GM12878 (cell line): ENCODE measurements around the gene KPNA3. TPM values are rescaled to one million over a fixed set of nuclear protein-coding genes. Genes with fewer than 3 reads are reported as not detected.

Source experiments
- ATAC-seq: fragments of 200-7000 bp; cut with Tn5 transposase; 3 replicates; pipeline ENCODE4 v1.9.1; 2020; ENCODE audit warnings: mild to moderate bottlenecking, moderate library complexity
- BruUV-seq: library from RNA; stranded (reverse); fragments of 400-500 nt; replicated peaks from 2 replicates; lab custom pipeline; 2021; lab: Mats Ljungman, UMichigan
- CTCF ChIA-PET: fragments of 300-600 bp; sonication (Branson Sonifier 250); formaldehyde crosslinking; extraction: SDS; loops from one replicate; lab custom pipeline; 2021; ENCODE audit warnings: inconsistent platforms; lab: Yijun Ruan, JAX
- POLR2A ChIA-PET: fragments of 350-600 bp; formaldehyde crosslinking; extraction: SDS; loops from one replicate; lab custom pipeline; 2021; ENCODE audit warnings: inconsistent platforms; lab: Charles Lee
- RAD21 ChIA-PET: fragments of 300-600 bp; sonication (Branson Sonifier 250); formaldehyde crosslinking; loops from one replicate; lab custom pipeline; 2023; ENCODE audit warnings: antibody characterized with exemption; ENCODE audit not compliant: unreplicated experiment; lab: Charles Lee
- SMC1A ChIA-PET: fragments of 300-600 bp; sonication (Branson Sonifier 250); formaldehyde crosslinking; loops from one replicate; lab custom pipeline; 2023; ENCODE audit not compliant: unreplicated experiment, uncharacterized antibody; lab: Charles Lee
- DNase-seq: peaks from one replicate; pipeline ENCODE4 v3.0.0-alpha.2; 2011; ENCODE audit warnings: low read depth, low spot score
- FAIRE-seq: peaks from 3 replicates; lab custom pipeline; 2011; peaks lifted over from hg19 to GRCh38; lab: Jason Lieb, UNC
- H2AFZ ChIP-seq: 2 replicates; pipeline ENCODE4 v1.6.0; 2011; ENCODE audit warnings: low read depth, low read length, control low read depth; ENCODE audit not compliant: control insufficient read depth
- H3K27ac ChIP-seq: 2 replicates; pipeline ENCODE4 v1.5.1; 2011; ENCODE audit warnings: control low read depth; ENCODE audit not compliant: control insufficient read depth, insufficient read depth
- H3K27me3 ChIP-seq, 2 experiments: replicated peaks in 1 of 2; 2 replicates each; pipeline versions ENCODE4 v1.6.0 to v1.6.1; 2011; ENCODE audit warnings: low read length in 1 of 2; ENCODE audit not compliant: control insufficient read depth in 2 of 2, insufficient read depth in 2 of 2
- H3K36me3 ChIP-seq, 2 experiments: 2 replicates each; pipeline ENCODE4 v1.5.1; 2011; ENCODE audit warnings: low read length in 1 of 2; ENCODE audit not compliant: control insufficient read depth in 2 of 2, insufficient read depth in 2 of 2
- H3K4me1 ChIP-seq: 2 replicates; pipeline ENCODE4 v1.6.1; 2011; ENCODE audit warnings: mild to moderate bottlenecking, low read length, moderate library complexity, mixed read lengths; ENCODE audit not compliant: control insufficient read depth, insufficient read depth
- H3K4me2 ChIP-seq: 2 replicates; pipeline ENCODE4 v1.6.0; 2011; ENCODE audit warnings: control low read depth; ENCODE audit not compliant: control insufficient read depth, insufficient read depth
- H3K4me3 ChIP-seq: fragments of 200-600 bp; sonication (generic); 2 replicates; pipeline ENCODE4 v1.5.1; 2016
- H3K79me2 ChIP-seq: 2 replicates; pipeline ENCODE4 v1.6.0; 2011; ENCODE audit warnings: low read length; ENCODE audit not compliant: control insufficient read depth, insufficient read depth
- H3K9ac ChIP-seq: 2 replicates; pipeline ENCODE4 v1.8.0; 2011; ENCODE audit warnings: low read length, control low read depth, mixed read lengths; ENCODE audit not compliant: control insufficient read depth, insufficient read depth
- H3K9me3 ChIP-seq: replicated peaks from 3 replicates; pipeline ENCODE4 v1.5.1; 2011; ENCODE audit warnings: mild to moderate bottlenecking, low read length; ENCODE audit not compliant: control insufficient read depth, insufficient read depth
- H4K20me1 ChIP-seq: 2 replicates; pipeline ENCODE4 v1.6.0; 2011; ENCODE audit not compliant: control insufficient read depth, insufficient read depth
- BRCA1 ChIP-seq: IDR thresholded peaks from 2 replicates; pipeline ENCODE4 v1.6.1; 2011; ENCODE audit warnings: low read depth, low read length, improper control_type of control experiment
- CBFB ChIP-seq: IDR thresholded peaks from 2 replicates; pipeline ENCODE4 v1.6.1; 2016; ENCODE audit warnings: antibody characterized with exemption, low read depth
- CHD2 ChIP-seq: IDR thresholded peaks from 2 replicates; pipeline ENCODE4 v1.6.1; 2011; ENCODE audit warnings: low read depth, low read length, improper control_type of control experiment, borderline replicate concordance
- MEF2A ChIP-seq: IDR thresholded peaks from 2 replicates; pipeline ENCODE4 v1.6.1; 2011; ENCODE audit warnings: low read depth, mild to moderate bottlenecking, low read length, moderate library complexity; ENCODE audit not compliant: insufficient read depth
- POLR2AphosphoS5 ChIP-seq: IDR thresholded peaks from 2 replicates; pipeline ENCODE4 v1.6.1; 2011; ENCODE audit warnings: mild to moderate bottlenecking, low read length, inconsistent platforms
- SMAD1 ChIP-seq: fragments of 450-650 bp; IDR thresholded peaks from 2 replicates; pipeline ENCODE4 v1.6.1; 2018; ENCODE audit warnings: mild to moderate bottlenecking, low read depth; ENCODE audit not compliant: partially characterized antibody
- TAF1 ChIP-seq: IDR thresholded peaks from 2 replicates; pipeline ENCODE4 v1.6.1; 2011; ENCODE audit warnings: mild to moderate bottlenecking, low read depth, low read length, borderline replicate concordance
- WGBS: methylation state at CpG from one replicate; pipeline ENCODE4 v1.1.6; 2016; ENCODE audit warnings: low lambda C conversion rate; ENCODE audit not compliant: insufficient replicate concordance, insufficient coverage; ENCODE audit errors: missing lambda C conversion rate; 5-methylcytosine and 5-hydroxymethylcytosine counted together
- in situ Hi-C: fragments of 300-500 bp; cut with MboI; formaldehyde crosslinking; loops from 9 replicates; pipeline ENCODE4 v1.14.3; 2018; ENCODE audit warnings: mixed read lengths
- intact Hi-C: fragments of 100-400 bp; cut with micrococcal nuclease; formaldehyde crosslinking; loops from one replicate; pipeline ENCODE4 v1.14.2; 2022; ENCODE audit not compliant: unreplicated experiment
- polyA plus RNA-seq, 11 experiments: library from polyadenylated mRNA; depleted of rRNA in 4 of 11; unstranded in 6 of 11; stranded (reverse) in 5 of 11; fragments of >200 nt; fragmentation: Nextera tagmentation in 4 of 11; fragmentation: Illumina TruSeq in 1 of 11; extraction: Ambion mirVana in 4 of 11; extraction: Trizol in 1 of 11; gene quantifications; 1 replicate in 1 of 11; 2 replicates in 10 of 11; pipeline versions ENCODE4 v1.2.1 to v1.2.3, GENCODE V29; 2011 to 2016; ENCODE audit warnings: inconsistent platforms in 2 of 11, missing spikeins in 2 of 11, low read depth in 1 of 11
- total RNA-seq, 4 experiments: library from RNA; depleted of rRNA in 3 of 4; stranded (reverse); fragments of >200 nt in 3 of 4; fragmentation: Illumina TruSeq in 1 of 4; extraction: Trizol in 1 of 4; gene quantifications; 2 replicates each; pipeline versions ENCODE4 v1.2.1 to v1.2.3, GENCODE V29; 2013 to 2021
- TF ChIP-seq, protein P1 (sequence below): fragments of 450-650 bp; formaldehyde crosslinking; IDR thresholded peaks from 2 replicates; pipeline ENCODE4 v1.4.0; 2020; ENCODE audit warnings: mild to moderate bottlenecking, moderate library complexity

Gene KPNA3
- total and polyA plus RNA-seq, 10 of the 15 experiments (the other 5 are each of a cell fraction or from before 2014, with no cell fraction given), result 23.3 to 50.5 (median 31.1) TPM

DNA sequence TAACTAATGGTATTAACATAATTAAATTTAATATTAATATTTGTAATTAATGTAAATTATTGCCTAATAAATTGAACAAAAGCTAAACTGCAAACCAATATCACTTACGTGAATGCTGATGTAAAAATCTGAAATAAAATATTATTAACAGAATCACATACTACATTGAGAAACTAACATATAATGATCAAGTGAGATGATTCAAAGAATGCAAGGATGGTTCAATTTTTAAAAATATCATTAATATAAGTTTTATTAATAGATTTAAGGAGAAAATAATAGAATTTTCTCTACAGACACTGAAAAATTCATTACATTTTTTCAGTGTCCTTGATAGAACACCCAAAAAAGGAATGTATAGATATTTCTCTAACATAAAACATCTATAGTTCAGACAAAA lies 77.7 kb downstream of the KPNA3 start:
- no peak overlapping the region for H2AFZ ChIP-seq
- no peaks in the 10 kb centered on the region for H3K79me2 ChIP-seq
- FAIRE-seq (no peak), DNase-seq (no peak), ATAC-seq (no peak)
- no peak overlapping the region for H3K9ac ChIP-seq
- BruUV-seq, result no TSS peak
- H3K9me3 ChIP-seq, result no peaks in the 10 kb centered on the region; the same call in 1 of the 3 replicates
- H4K20me1 ChIP-seq, result no peaks in the 10 kb centered on the region
- ChIA-PET CTCF (no interaction called here), SMC1A (no interaction called here), POLR2A (no interaction called here), RAD21 (no interaction called here)
- no peaks in the 10 kb centered on the region for H3K4me1 ChIP-seq
- H3K4me3 ChIP-seq, result no peak overlapping the region
- intact Hi-C loops (no loop called here), in situ Hi-C loops (no loop called here)
- H3K27ac ChIP-seq, result no peak overlapping the region
- 100% methylated on average over 1 of the region's 1 CpG for WGBS
- TF ChIP-seq MEF2A (no peak), POLR2AphosphoS5 (no peak), BRCA1 (no peak), SMAD1 (no peak), TAF1 (no peak), CHD2 (no peak), CBFB (no peak)
- TF ChIP-seq, protein P1, sequence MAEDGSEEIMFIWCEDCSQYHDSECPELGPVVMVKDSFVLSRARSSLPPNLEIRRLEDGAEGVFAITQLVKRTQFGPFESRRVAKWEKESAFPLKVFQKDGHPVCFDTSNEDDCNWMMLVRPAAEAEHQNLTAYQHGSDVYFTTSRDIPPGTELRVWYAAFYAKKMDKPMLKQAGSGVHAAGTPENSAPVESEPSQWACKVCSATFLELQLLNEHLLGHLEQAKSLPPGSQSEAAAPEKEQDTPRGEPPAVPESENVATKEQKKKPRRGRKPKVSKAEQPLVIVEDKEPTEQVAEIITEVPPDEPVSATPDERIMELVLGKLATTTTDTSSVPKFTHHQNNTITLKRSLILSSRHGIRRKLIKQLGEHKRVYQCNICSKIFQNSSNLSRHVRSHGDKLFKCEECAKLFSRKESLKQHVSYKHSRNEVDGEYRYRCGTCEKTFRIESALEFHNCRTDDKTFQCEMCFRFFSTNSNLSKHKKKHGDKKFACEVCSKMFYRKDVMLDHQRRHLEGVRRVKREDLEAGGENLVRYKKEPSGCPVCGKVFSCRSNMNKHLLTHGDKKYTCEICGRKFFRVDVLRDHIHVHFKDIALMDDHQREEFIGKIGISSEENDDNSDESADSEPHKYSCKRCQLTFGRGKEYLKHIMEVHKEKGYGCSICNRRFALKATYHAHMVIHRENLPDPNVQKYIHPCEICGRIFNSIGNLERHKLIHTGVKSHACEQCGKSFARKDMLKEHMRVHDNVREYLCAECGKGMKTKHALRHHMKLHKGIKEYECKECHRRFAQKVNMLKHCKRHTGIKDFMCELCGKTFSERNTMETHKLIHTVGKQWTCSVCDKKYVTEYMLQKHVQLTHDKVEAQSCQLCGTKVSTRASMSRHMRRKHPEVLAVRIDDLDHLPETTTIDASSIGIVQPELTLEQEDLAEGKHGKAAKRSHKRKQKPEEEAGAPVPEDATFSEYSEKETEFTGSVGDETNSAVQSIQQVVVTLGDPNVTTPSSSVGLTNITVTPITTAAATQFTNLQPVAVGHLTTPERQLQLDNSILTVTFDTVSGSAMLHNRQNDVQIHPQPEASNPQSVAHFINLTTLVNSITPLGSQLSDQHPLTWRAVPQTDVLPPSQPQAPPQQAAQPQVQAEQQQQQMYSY, result no peak
- H3K27me3 ChIP-seq, result no peaks in the 10 kb centered on the region
- H3K36me3 ChIP-seq, result peaks cover 0 to 7% of the 10 kb centered on the region in 2 experiments; a peak in 2 of 4 replicates
- H3K4me2 ChIP-seq, result no peak overlapping the region
